NB4 (cell line): ENCODE results near the gene FPGT.
A peak's percentile ranks its signal among the peaks of the same experiment; 100 is the strongest.
"Not testable (repeated sequence)": the region's sequence is repeated elsewhere in the genome, so short reads cannot be mapped to it uniquely, and the experiment has no call there.

Source experiments
- DNase-seq: peaks from one replicate; pipeline ENCODE4 v3.0.0; 2010; ENCODE audit warnings: low read depth
- H3K4me3 ChIP-seq: one replicate; pipeline ENCODE4 v1.5.1; 2011; ENCODE audit warnings: mild to moderate bottlenecking, low read depth, low read length, moderate library complexity
- CTCF ChIP-seq: IDR thresholded peaks from one replicate; pipeline ENCODE4 v1.5.1; 2012; ENCODE audit warnings: low read depth, low read length
- MAX ChIP-seq: IDR thresholded peaks from 2 replicates; pipeline ENCODE4 v1.6.1; 2011; ENCODE audit warnings: low read depth, low read length
- MYC ChIP-seq: IDR thresholded peaks from 2 replicates; pipeline ENCODE4 v1.6.1; 2011; ENCODE audit warnings: low read depth, low read length
- POLR2A ChIP-seq: IDR thresholded peaks from 2 replicates; pipeline ENCODE4 v1.6.1; 2011; ENCODE audit warnings: mild to moderate bottlenecking; ENCODE audit not compliant: insufficient read length; ENCODE audit errors: extremely low read depth

FPGT gene

GRCh38 chr1:74197657-74198552 is at the start of gene FPGT, which contains the start of gene LRRIQ3:
TSS of gene FPGT (plus strand) at chr1:74198242. CDS start at chr1:74198279, 37 bp downstream.
TSS of gene LRRIQ3 (minus strand) at chr1:74198176. CDS start at chr1:74183684, 14,492 bp downstream.
- H3K4me3 ChIP-seq = peak within 1 kb of the TSS; percentile 73
- TF ChIP-seq POLR2A (peak; percentile 23), CTCF (no peak)
- peak; percentile 88 for DNase-seq

GRCh38 chr1:74160046-74160445 is 38.0 kb upstream of the FPGT start:
- no peak for DNase-seq
- no peak for TF ChIP-seq POLR2A
- no peak for TF ChIP-seq MAX
- TF ChIP-seq MYC = no peak
- no peak for TF ChIP-seq CTCF
- H3K4me3 ChIP-seq = no peak overlapping the region

- TF ChIP-seq MYC = no peak
- no peak for TF ChIP-seq POLR2A
- no peak for DNase-seq
- H3K4me3 ChIP-seq = no peak overlapping the region
These were observed 36.5 kb upstream of the FPGT start for GRCh38 chr1:74161497-74161896.

GRCh38 chr1:74162333-74162732 is 35.7 kb upstream of the FPGT start:
- no peak for DNase-seq
- H3K4me3 ChIP-seq = no peak overlapping the region
- TF ChIP-seq MAX (no peak), POLR2A (no peak), MYC (no peak)

GRCh38 chr1:74174423-74174822 is 23.6 kb upstream of the FPGT start:
- DNase-seq, H3K4me3 ChIP-seq: not testable (repeated sequence)

- TF ChIP-seq MAX = no peak
- no peak for TF ChIP-seq POLR2A
- no peak for TF ChIP-seq MYC
- no peak for TF ChIP-seq CTCF
These were observed 17.6 kb upstream of the FPGT start for GRCh38 chr1:74180490-74180889.

GRCh38 chr1:74193908-74194307 is 4.1 kb upstream of the FPGT start:
- TF ChIP-seq POLR2A = no peak
- no peak for TF ChIP-seq MYC
- no peak for TF ChIP-seq MAX
- no peak for DNase-seq
- no peak overlapping the region for H3K4me3 ChIP-seq

More at GRCh38 chr1:74180490-74180889, 17.6 kb upstream of the FPGT start:
- peak; percentile 7 for DNase-seq
- H3K4me3 ChIP-seq = no peak overlapping the region

GRCh38 chr1:74195339-74195738 is 2.7 kb upstream of the FPGT start:
- no peak for TF ChIP-seq MYC
- no peak for TF ChIP-seq MAX
- no peak for TF ChIP-seq CTCF
- TF ChIP-seq POLR2A = no peak
- H3K4me3 ChIP-seq = no peak overlapping the region
- no peak for DNase-seq
